SW480 (cell line): Measurements from ENCODE around the gene C16orf96.

Experiments used
- DNase-seq: peaks from one replicate; pipeline ENCODE4 v3.0.0-alpha.2; 2016; ENCODE audit warnings: low spot score

The C16orf96 gene

GRCh38 chr16:4525634-4526277 lies 30.4 kb upstream of the C16orf96 start:
- DNase-seq: no peak

GRCh38 chr16:4529085-4530060 lies 26.8 kb upstream of the C16orf96 start:
- no peak for DNase-seq

- no peak for DNase-seq
Measured at GRCh38 chr16:4531811-4532210, 24.3 kb upstream of the C16orf96 start.

GRCh38 chr16:4532238-4532637 lies 23.9 kb upstream of the C16orf96 start:
- DNase-seq: no peak

- no peak for DNase-seq
Measured at GRCh38 chr16:4533490-4533889, 22.6 kb upstream of the C16orf96 start.

GRCh38 chr16:4534151-4534790 lies 21.9 kb upstream of the C16orf96 start:
- DNase-seq: no peak

GRCh38 chr16:4535627-4536108 lies 20.5 kb upstream of the C16orf96 start:
- no peak for DNase-seq

- no peak for DNase-seq
Measured at GRCh38 chr16:4536391-4537106, 19.6 kb upstream of the C16orf96 start.

GRCh38 chr16:4537376-4538343 lies 18.5 kb upstream of the C16orf96 start:
- DNase-seq: no peak

GRCh38 chr16:4538350-4539235 lies 17.5 kb upstream of the C16orf96 start, which contains the start of gene CDIP1:
CDIP1 (minus strand) TSS chr16:4538773; CDS start chr16:4514130, 24,643 bp downstream.
- DNase-seq: peak; percentile 55

GRCh38 chr16:4539716-4540284 lies 16.3 kb upstream of the C16orf96 start:
- no peak for DNase-seq

GRCh38 chr16:4544473-4544872 lies 11.7 kb upstream of the C16orf96 start:
- DNase-seq: no peak

- no peak for DNase-seq
Measured at GRCh38 chr16:4548124-4548523, 8.0 kb upstream of the C16orf96 start.

GRCh38 chr16:4550591-4550990 lies 5.5 kb upstream of the C16orf96 start:
- DNase-seq: no peak

- DNase-seq: no peak
Measured at GRCh38 chr16:4552541-4552940, 3.6 kb upstream of the C16orf96 start.

GRCh38 chr16:4556580-4556979 lies 440 bp downstream of the C16orf96 start:
- no peak for DNase-seq

- DNase-seq: no peak
Measured at GRCh38 chr16:4557973-4558372, 1.8 kb downstream of the C16orf96 start.

- DNase-seq: no peak
Measured at GRCh38 chr16:4561596-4561995, 5.5 kb downstream of the C16orf96 start.

- no peak for DNase-seq
Measured at GRCh38 chr16:4564661-4565267, 8.6 kb downstream of the C16orf96 start.
